ENCODE results near the gene PREB. TPM values are rescaled to one million over a fixed set of nuclear protein-coding genes. Genes with fewer than 3 reads are reported as not detected.

PREB gene
- total RNA-seq, 1 experiment from 2014 or later = 52.7 TPM

GRCh38 chr2:27152102-27152795 lies 17.8 kb upstream of the PREB start:
- no peak overlapping the region for H3K27ac ChIP-seq (ENCODE audit: low read depth, low read length, poor library complexity, severe bottlenecking)
- H3K27me3 ChIP-seq (replicated peaks; ENCODE audit: insufficient read depth, low read depth, low read length, poor library complexity) = no peaks in the 10 kb centered on the region
- POLR2A ChIA-PET (ENCODE audit: low non-redundant PET) = no interaction called here
- intact Hi-C loops (cut with micrococcal nuclease; ENCODE audit: unreplicated experiment) = loop anchor here (2.0 kb wide), 1 partner anchor 33 kb away; the partner anchor contains the start of gene CGREF1
- BruUV-seq (replicated peaks) = no TSS peak
- CTCF ChIA-PET = interaction anchor here (1.1 to 1.9 kb wide), 2 partner anchors 18 kb away, joined by 3 to 6 read pairs; no protein-coding TSS in a partner anchor
- no peaks in the 10 kb centered on the region for H3K36me3 ChIP-seq (ENCODE audit: insufficient read depth, low read length, poor library complexity, severe bottlenecking)
- no peaks in the 10 kb centered on the region for H3K4me1 ChIP-seq (ENCODE audit: insufficient read depth, low read length, poor library complexity, severe bottlenecking)
- DNase-seq (ENCODE audit: low spot score) = no peak
- H3K4me3 ChIP-seq (ENCODE audit: low read depth, low read length, poor library complexity, severe bottlenecking) = no peak overlapping the region
- no peaks in the 10 kb centered on the region for H3K9me3 ChIP-seq (ENCODE audit: low read depth, low read length, poor library complexity, severe bottlenecking)
- TF ChIP-seq EZH2 (IDR thresholded peaks at IDR 0.05; ENCODE audit: borderline replicate concordance, low read depth, low read length, poor library complexity, severe bottlenecking) = no peak
- no peak for TF ChIP-seq CTCF (conservative IDR thresholded peaks at IDR 0.05; ENCODE audit: low read depth, low read length)

- no peak overlapping the region for H3K27ac ChIP-seq (ENCODE audit: low read depth, low read length, poor library complexity, severe bottlenecking)
- H3K27me3 ChIP-seq (replicated peaks; ENCODE audit: insufficient read depth, low read depth, low read length, poor library complexity) = no peaks in the 10 kb centered on the region
- TF ChIP-seq CTCF (conservative IDR thresholded peaks at IDR 0.05; ENCODE audit: low read depth, low read length) = no peak
- no peak for TF ChIP-seq EZH2 (IDR thresholded peaks at IDR 0.05; ENCODE audit: borderline replicate concordance, low read depth, low read length, poor library complexity, severe bottlenecking)
- POLR2A ChIA-PET (ENCODE audit: low non-redundant PET) = no interaction called here
- CTCF ChIA-PET = interaction anchor here (0.8 to 1.9 kb wide), 2 partner anchors 19 to 129 kb away, joined by 3 to 6 read pairs; no protein-coding TSS in a partner anchor
- H3K4me1 ChIP-seq (ENCODE audit: insufficient read depth, low read length, poor library complexity, severe bottlenecking) = no peaks in the 10 kb centered on the region
- H3K9me3 ChIP-seq (ENCODE audit: low read depth, low read length, poor library complexity, severe bottlenecking) = no peaks in the 10 kb centered on the region
- no TSS peak for BruUV-seq (replicated peaks)
- H3K36me3 ChIP-seq (ENCODE audit: insufficient read depth, low read length, poor library complexity, severe bottlenecking) = no peaks in the 10 kb centered on the region
- DNase-seq (ENCODE audit: low spot score) = no peak
- intact Hi-C loops (cut with micrococcal nuclease; ENCODE audit: unreplicated experiment) = no loop called here
- H3K4me3 ChIP-seq (ENCODE audit: low read depth, low read length, poor library complexity, severe bottlenecking) = no peak overlapping the region
Observed at GRCh38 chr2:27150639-27151230, 16.3 kb upstream of the PREB start.

- BruUV-seq (replicated peaks) = no TSS peak
- intact Hi-C loops (cut with micrococcal nuclease; ENCODE audit: unreplicated experiment) = no loop called here
- H3K27me3 ChIP-seq (replicated peaks; ENCODE audit: insufficient read depth, low read depth, low read length, poor library complexity) = no peaks in the 10 kb centered on the region
- H3K4me1 ChIP-seq (ENCODE audit: insufficient read depth, low read length, poor library complexity, severe bottlenecking) = no peaks in the 10 kb centered on the region
- CTCF ChIA-PET = no interaction called here
- no peaks in the 10 kb centered on the region for H3K9me3 ChIP-seq (ENCODE audit: low read depth, low read length, poor library complexity, severe bottlenecking)
- no peak overlapping the region for H3K4me3 ChIP-seq (ENCODE audit: low read depth, low read length, poor library complexity, severe bottlenecking)
- POLR2A ChIA-PET (ENCODE audit: low non-redundant PET) = interaction anchor here (0.7 kb wide), 1 partner anchor 33 kb away, joined by 3 read pairs; no protein-coding TSS in a partner anchor
- no peaks in the 10 kb centered on the region for H3K36me3 ChIP-seq (ENCODE audit: insufficient read depth, low read length, poor library complexity, severe bottlenecking)
- no peak for TF ChIP-seq EZH2 (IDR thresholded peaks at IDR 0.05; ENCODE audit: borderline replicate concordance, low read depth, low read length, poor library complexity, severe bottlenecking)
- TF ChIP-seq CTCF (conservative IDR thresholded peaks at IDR 0.05; ENCODE audit: low read depth, low read length) = no peak
- DNase-seq (ENCODE audit: low spot score) = no peak
- H3K27ac ChIP-seq (ENCODE audit: low read depth, low read length, poor library complexity, severe bottlenecking) = no peak overlapping the region
Observed at GRCh38 chr2:27149570-27150405, 15.4 kb upstream of the PREB start.

All from A673 (cell line).